Gastrocnemius medialis (tissue), 4 donors: Measurements from ENCODE around the gene DOP1B. TPM values are rescaled to one million over a fixed set of nuclear protein-coding genes. Genes with fewer than 3 reads are reported as not detected.

ENCODE experiments used
- ATAC-seq, 2 donors: fragments of 150-250 bp; one replicate each; pipeline ENCODE4 v1.9.1; 2016
- DNase-seq, 2 donors: peaks; one replicate each; pipeline ENCODE4 v3.0.0-alpha.2; 2019
- H3K27ac ChIP-seq, 4 donors: fragments of 200-600 bp; sonication (generic); 1 replicate in 1 of 4; 2 replicates in 3 of 4; pipeline ENCODE4 v1.5.1; 2016 to 2018; ENCODE audit warnings: mild to moderate bottlenecking in 2 of 4, moderate library complexity in 1 of 4
- H3K27me3 ChIP-seq, 3 donors: fragments of 200-600 bp; sonication (generic) in 2 of 3; 1 replicate in 1 of 3; 2 replicates in 2 of 3; pipeline versions ENCODE4 v1.5.1 to v1.6.0; 2016 to 2019; ENCODE audit warnings: mild to moderate bottlenecking in 1 of 3, moderate library complexity in 1 of 3
- H3K36me3 ChIP-seq, 2 donors: fragments of 200-600 bp; sonication (generic) in 1 of 2; one replicate each; pipeline ENCODE4 v1.5.1; 2017 to 2018
- H3K4me1 ChIP-seq, 2 donors: fragments of 200-600 bp; sonication (generic) in 1 of 2; one replicate each; pipeline ENCODE4 v1.5.1; 2016 to 2017; ENCODE audit warnings: mild to moderate bottlenecking in 2 of 2
- H3K4me3 ChIP-seq, 4 donors: fragments of 200-600 bp; sonication (generic) in 3 of 4; 1 replicate in 1 of 4; 2 replicates in 3 of 4; pipeline ENCODE4 v1.5.1; 2016 to 2019; ENCODE audit warnings: mild to moderate bottlenecking in 2 of 4
- H3K9me3 ChIP-seq, 3 donors: fragments of 200-600 bp; sonication (generic) in 2 of 3; 1 replicate in 1 of 3; 2 replicates in 2 of 3; pipeline ENCODE4 v1.5.1; 2016 to 2019
- CTCF ChIP-seq, 5 experiments: fragments of 450-650 bp in 3 of 5; fragments of 200-600 bp in 2 of 5; sonication (generic) in 2 of 5; IDR thresholded peaks in 4 of 5; conservative IDR thresholded peaks in 1 of 5; 1 replicate in 4 of 5; 2 replicates in 1 of 5; pipeline ENCODE4 v1.5.1; 2016 to 2019; ENCODE audit warnings: antibody characterized with exemption in 5 of 5, mild to moderate bottlenecking in 3 of 5, moderate library complexity in 3 of 5
- POLR2A ChIP-seq, 2 donors: fragments of 450-650 bp; IDR thresholded peaks; one replicate each; pipeline ENCODE4 v1.6.1; 2017; ENCODE audit warnings: antibody characterized with exemption in 2 of 2, mild to moderate bottlenecking in 2 of 2, moderate library complexity in 2 of 2
- in situ Hi-C, 4 donors: fragments of 200-750 bp; cut with MboI; loops; one replicate each; pipeline versions ENCODE4 v1.15.0 to v1.8.0; 2017; ENCODE audit warnings: low sequenced_read_pairs in 4 of 4
- intact Hi-C: fragments of 100-400 bp; cut with DNase I; formaldehyde crosslinking; loops from one replicate; pipeline ENCODE4 v1.15.1; 2023; ENCODE audit warnings: low total_unique reads
- total RNA-seq, 4 donors: library from RNA; depleted of rRNA; stranded (reverse); fragments of >200 nt; gene quantifications; one replicate each; pipeline versions ENCODE4 v1.1.0 to v1.2.3, GENCODE V29; 2016

DOP1B gene
- total RNA-seq, 4 donors from 2014 or later: 10.4 to 16.5 (median 13.5) TPM

DNA sequence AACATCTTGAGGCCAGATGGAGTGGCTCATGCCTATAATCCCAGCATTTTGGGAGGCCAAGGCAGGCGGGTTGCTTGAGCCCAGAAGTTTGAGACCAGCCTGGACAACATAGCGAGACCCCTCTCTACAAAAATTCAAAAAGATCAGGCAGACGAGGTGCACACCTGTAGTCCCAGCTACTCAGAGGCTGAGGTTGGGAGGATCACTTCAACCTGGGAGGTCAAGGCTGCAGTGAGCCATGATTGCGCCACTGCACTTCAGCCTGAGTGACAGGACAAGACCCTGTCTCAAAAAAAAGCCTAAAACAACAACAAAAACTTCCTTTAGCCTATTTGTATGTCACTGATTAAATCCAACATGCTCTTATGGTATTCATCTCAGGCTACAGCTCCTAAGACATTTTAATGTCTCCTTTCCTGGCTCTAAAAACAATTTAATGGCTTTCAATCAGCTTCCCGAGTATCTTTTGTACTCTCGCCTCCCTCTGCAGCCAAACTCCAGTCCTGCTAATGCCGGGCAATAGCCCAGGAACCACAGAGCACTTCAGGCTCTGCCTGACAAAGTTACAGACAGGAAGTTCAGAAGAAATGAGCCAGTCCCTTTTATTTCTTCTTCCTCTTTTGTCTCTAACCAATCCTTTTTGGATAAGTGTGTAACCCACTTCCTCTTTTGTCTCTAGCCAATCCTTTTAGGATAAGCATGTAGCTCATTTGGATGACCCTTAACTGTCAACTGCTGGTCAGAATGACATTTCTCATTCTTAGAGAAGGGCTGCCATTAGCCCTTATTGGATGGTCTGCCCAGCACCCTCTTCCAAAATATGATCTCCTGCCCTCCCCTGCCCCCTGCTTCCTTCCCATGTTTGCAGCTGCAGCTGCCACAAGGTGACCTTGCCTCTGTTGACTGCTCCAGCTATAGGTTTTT lies 6.6 kb upstream of the DOP1B start:
- in situ Hi-C loops: loop anchor here (5.0 to 10.0 kb wide), 3 partner anchors 62 to 185 kb away; partner anchors contain the start of gene MORC3 (in 3 of the 4)
- Histone ChIP-seq H3K27me3 (no peaks in the 10 kb centered on the region), H3K36me3 (no peaks in the 10 kb centered on the region), H3K4me3 (no peak overlapping the region), H3K9me3 (no peaks in the 10 kb centered on the region), H3K4me1 (peaks cover 10 to 15% of the 10 kb centered on the region in 2 donors), H3K27ac (peak overlapping the region; percentile 42 to 60 (median 50))
- no peak for DNase-seq
- no peak for TF ChIP-seq CTCF (IDR thresholded peaks at IDR 0.05 in 4 of 5, conservative IDR thresholded peaks at IDR 0.05 in 1 of 5)
- no peak for TF ChIP-seq POLR2A (IDR thresholded peaks at IDR 0.05)
- intact Hi-C loops: no loop called here
- ATAC-seq: peak; percentile 51 to 52

DNA sequence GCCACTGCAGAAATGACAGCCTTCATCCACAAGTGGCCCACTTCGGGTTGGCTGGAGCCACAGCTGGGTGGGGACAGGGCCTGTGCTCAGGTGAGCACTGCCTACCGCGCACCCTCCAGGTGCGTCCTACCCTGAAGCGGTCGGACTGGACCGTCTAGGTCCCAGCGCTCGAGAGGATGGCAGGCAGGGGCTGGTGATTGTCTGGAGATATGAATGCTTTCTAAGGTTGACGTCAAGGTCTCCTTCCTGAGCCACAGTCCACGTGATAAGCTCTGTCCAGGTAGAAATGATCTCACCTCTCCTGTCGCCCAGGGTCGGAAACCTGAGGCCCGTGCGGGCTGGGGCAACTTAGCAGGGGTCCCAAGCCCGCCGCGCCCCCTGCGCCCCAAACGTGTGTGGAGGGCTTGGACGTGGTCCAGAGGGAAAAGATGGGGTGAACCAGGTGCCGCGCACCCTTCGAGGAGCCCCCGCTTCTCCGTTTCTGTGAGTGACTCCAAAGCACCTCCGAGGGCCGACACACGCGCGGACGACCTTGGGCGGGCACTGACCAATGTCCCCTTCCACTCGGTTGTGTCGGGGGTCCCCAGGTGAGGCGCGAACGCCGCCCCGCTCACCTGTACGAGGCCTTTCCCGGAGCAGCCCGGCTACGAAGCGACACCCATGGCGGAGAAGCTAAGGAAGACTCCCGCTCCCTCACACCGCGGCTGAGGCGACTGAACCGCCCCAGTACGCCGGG lies 853 bp upstream of the DOP1B start:
- Histone ChIP-seq H3K4me1 (peaks cover 16 to 19% of the 10 kb centered on the region in 2 donors), H3K4me3 (peak overlapping the region; percentile 70 to 82 (median 74)), H3K27ac (peak overlapping the region; percentile 80 to 91 (median 88)), H3K27me3 (no peaks in the 10 kb centered on the region), H3K36me3 (no peaks in the 10 kb centered on the region), H3K9me3 (no peaks in the 10 kb centered on the region)
- DNase-seq: peak in 1 of 2 donors; percentile 32
- intact Hi-C loops (loop anchor here (1.0 to 2.0 kb wide), 4 partner anchors 33 to 165 kb away; partner anchors contain the start of gene MORC3), in situ Hi-C loops (loop anchor here in 1 of 4 donors (10.0 kb wide), 1 partner anchor 169 kb away; the partner anchor contains the start of gene MORC3)
- ATAC-seq: peak; percentile 13 to 25
- TF ChIP-seq POLR2A (IDR thresholded peaks at IDR 0.05) (peak; percentile 85 to 92), CTCF (IDR thresholded peaks at IDR 0.05 in 4 of 5, conservative IDR thresholded peaks at IDR 0.05 in 1 of 5) (no peak)

GRCh38 chr21:36156339-36156814 lies 247 bp upstream of the DOP1B start:
- Histone ChIP-seq H3K4me1 (peaks cover 15 to 17% of the 10 kb centered on the region in 2 donors), H3K27ac (peak overlapping the region; percentile 87 to 96 (median 91)), H3K4me3 (peak overlapping the region; percentile 73 to 99 (median 82)), H3K9me3 (no peaks in the 10 kb centered on the region), H3K36me3 (no peaks in the 10 kb centered on the region), H3K27me3 (no peaks in the 10 kb centered on the region)
- peak; percentile 99 for DNase-seq
- no peak for TF ChIP-seq CTCF (IDR thresholded peaks at IDR 0.05 in 4 of 5, conservative IDR thresholded peaks at IDR 0.05 in 1 of 5)
- in situ Hi-C loops (loop anchor here in 1 of 4 donors (10.0 kb wide), 1 partner anchor 168 kb away; the partner anchor contains the start of gene MORC3), intact Hi-C loops (loop anchor here (1.0 to 2.0 kb wide), 4 partner anchors 32 to 164 kb away; partner anchors contain the start of gene MORC3)
- peak; percentile 81 to 83 for ATAC-seq

- ATAC-seq (no peak), DNase-seq (no peak)
- peaks cover 15 to 17% of the 10 kb centered on the region in 2 donors for H3K4me1 ChIP-seq
- H3K9me3 ChIP-seq: no peaks in the 10 kb centered on the region
- in situ Hi-C loops (loop anchor here in 1 of 4 donors (10.0 kb wide), 1 partner anchor 165 kb away; the partner anchor contains the start of gene MORC3), intact Hi-C loops (no loop called here)
- H3K36me3 ChIP-seq: no peaks in the 10 kb centered on the region
- TF ChIP-seq POLR2A (IDR thresholded peaks at IDR 0.05): no peak
- TF ChIP-seq CTCF (IDR thresholded peaks at IDR 0.05 in 4 of 5, conservative IDR thresholded peaks at IDR 0.05 in 1 of 5): no peak
- no peaks in the 10 kb centered on the region for H3K27me3 ChIP-seq
- H3K4me3 ChIP-seq: no peak overlapping the region
- H3K27ac ChIP-seq: no peak overlapping the region
Measured at GRCh38 chr21:36159356-36159921, 2.8 kb downstream of the DOP1B start.
